ENCODE measurements around the gene WDR1. TPM values are rescaled to one million over a fixed set of nuclear protein-coding genes. Genes with fewer than 3 reads are reported as not detected.

Gene WDR1
- total RNA-seq, 3 donors from 2014 or later (not counting 1 experiment from before 2014, with no cell fraction given): 411 to 477 (median 468) TPM

GRCh38 chr4:10086506-10087120 is 30.0 kb downstream of the WDR1 start:
- no peak overlapping the region for H3K4me3 ChIP-seq (ENCODE audit: low read length)
- no peak for ATAC-seq
- intact Hi-C loops (cut with micrococcal nuclease): no loop called here
- H3K27me3 ChIP-seq (ENCODE audit: control insufficient read depth, insufficient read depth, low read length): no peaks in the 10 kb centered on the region
- H3K36me3 Mint-ChIP-seq: no peaks in the 10 kb centered on the region
- no peaks in the 10 kb centered on the region for H3K9me3 Mint-ChIP-seq
- no peak for DNase-seq
- H3K36me3 ChIP-seq (ENCODE audit: control insufficient read depth, insufficient read depth, low read length): peaks cover 97% of the 10 kb centered on the region
- H3K9me3 ChIP-seq (ENCODE audit: control insufficient read depth, insufficient read depth, low read length): no peaks in the 10 kb centered on the region
- H3K27ac ChIP-seq (ENCODE audit: low read length): no peak overlapping the region
- peaks cover 0 to 16% of the 10 kb centered on the region in 2 donors for H3K4me1 Mint-ChIP-seq
- no peak overlapping the region for H3K4me3 Mint-ChIP-seq
- peaks cover 12% of the 10 kb centered on the region for H3K4me1 ChIP-seq (ENCODE audit: control insufficient read depth, insufficient read depth, low read length)
- WGBS (ENCODE audit: insufficient coverage): 95% methylated on average over 13 of the region's 13 CpGs
- TF ChIP-seq, protein P1, sequence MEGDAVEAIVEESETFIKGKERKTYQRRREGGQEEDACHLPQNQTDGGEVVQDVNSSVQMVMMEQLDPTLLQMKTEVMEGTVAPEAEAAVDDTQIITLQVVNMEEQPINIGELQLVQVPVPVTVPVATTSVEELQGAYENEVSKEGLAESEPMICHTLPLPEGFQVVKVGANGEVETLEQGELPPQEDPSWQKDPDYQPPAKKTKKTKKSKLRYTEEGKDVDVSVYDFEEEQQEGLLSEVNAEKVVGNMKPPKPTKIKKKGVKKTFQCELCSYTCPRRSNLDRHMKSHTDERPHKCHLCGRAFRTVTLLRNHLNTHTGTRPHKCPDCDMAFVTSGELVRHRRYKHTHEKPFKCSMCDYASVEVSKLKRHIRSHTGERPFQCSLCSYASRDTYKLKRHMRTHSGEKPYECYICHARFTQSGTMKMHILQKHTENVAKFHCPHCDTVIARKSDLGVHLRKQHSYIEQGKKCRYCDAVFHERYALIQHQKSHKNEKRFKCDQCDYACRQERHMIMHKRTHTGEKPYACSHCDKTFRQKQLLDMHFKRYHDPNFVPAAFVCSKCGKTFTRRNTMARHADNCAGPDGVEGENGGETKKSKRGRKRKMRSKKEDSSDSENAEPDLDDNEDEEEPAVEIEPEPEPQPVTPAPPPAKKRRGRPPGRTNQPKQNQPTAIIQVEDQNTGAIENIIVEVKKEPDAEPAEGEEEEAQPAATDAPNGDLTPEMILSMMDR (IDR thresholded peaks at IDR 0.05): no peak
- no peaks in the 10 kb centered on the region for H3K27me3 Mint-ChIP-seq (ENCODE audit: low read depth in 2 of 2)
- H3K27ac Mint-ChIP-seq: peak overlapping the region in 1 of 2 donors; percentile 64

DNA sequence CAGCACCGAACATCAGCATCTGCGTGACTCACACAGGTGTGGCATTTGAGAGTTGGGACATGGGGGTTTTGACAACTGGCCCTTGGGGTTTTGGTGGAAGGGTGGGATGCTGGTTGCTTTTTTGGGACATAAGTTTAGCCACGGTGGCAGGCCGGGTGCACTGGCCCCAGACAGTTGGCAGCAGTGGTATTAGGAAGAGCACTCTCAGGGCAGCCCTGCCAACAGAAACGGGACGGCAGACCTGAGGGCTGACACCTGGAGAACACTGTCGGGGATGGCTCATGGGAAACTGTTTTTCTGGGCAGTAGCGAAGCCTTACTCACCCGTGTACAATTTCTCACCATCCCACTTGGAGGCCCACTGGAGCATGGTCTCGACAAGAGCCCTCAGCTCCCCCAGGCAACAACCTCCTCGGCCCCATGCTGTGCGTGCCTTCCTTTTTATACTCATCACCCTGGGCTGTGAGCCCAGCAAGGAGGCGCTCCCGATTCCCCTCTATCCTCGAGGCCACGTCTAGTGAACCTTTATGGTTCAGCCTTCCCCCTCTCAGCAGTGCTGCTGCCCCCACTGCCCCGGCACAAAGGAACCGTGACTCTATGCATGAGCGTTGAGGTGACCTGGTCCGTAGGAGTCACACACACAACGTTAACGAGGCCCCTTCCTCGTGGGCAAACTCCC is 30.6 kb downstream of the WDR1 start:
- DNase-seq: no peak
- Mint-ChIP-seq H3K27me3 (ENCODE audit: low read depth in 2 of 2) (no peaks in the 10 kb centered on the region), H3K4me1 (peaks cover 0 to 21% of the 10 kb centered on the region in 2 donors), H3K27ac (peak overlapping the region in 1 of 2 donors; percentile 64), H3K9me3 (no peaks in the 10 kb centered on the region), H3K4me3 (no peak overlapping the region), H3K36me3 (no peaks in the 10 kb centered on the region)
- intact Hi-C loops (cut with micrococcal nuclease): no loop called here
- H3K4me1 ChIP-seq (ENCODE audit: control insufficient read depth, insufficient read depth, low read length): peaks cover 6% of the 10 kb centered on the region
- no peaks in the 10 kb centered on the region for H3K27me3 ChIP-seq (ENCODE audit: control insufficient read depth, insufficient read depth, low read length)
- H3K27ac ChIP-seq (ENCODE audit: low read length): no peak overlapping the region
- no peaks in the 10 kb centered on the region for H3K9me3 ChIP-seq (ENCODE audit: control insufficient read depth, insufficient read depth, low read length)
- 96% methylated on average over 23 of the region's 23 CpGs for WGBS (ENCODE audit: insufficient coverage)
- H3K36me3 ChIP-seq (ENCODE audit: control insufficient read depth, insufficient read depth, low read length): peaks cover 95% of the 10 kb centered on the region
- ATAC-seq: no peak
- TF ChIP-seq, protein P1 (IDR thresholded peaks at IDR 0.05): no peak
- no peak overlapping the region for H3K4me3 ChIP-seq (ENCODE audit: low read length)

DNA sequence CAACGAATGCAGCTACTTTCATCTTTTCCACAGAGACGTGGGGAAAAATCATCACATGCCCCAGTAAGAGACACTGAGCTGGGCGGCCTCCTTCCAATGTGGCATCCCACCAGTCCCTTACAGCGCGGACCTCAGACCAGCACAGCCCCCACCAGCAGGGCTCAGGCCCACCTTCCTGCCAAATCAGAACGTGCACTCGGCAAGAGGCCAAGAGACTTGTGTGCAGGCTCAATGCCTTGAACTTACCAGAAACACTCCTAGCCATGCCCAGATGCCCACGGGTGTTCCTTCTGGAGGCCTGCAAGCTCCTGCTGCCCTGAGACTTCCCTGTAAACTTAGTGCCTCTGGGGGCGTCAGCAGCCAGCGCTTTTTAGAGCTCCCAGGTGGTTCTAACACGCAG is 31.2 kb downstream of the WDR1 start:
- H3K27me3 Mint-ChIP-seq (ENCODE audit: low read depth in 2 of 2): no peaks in the 10 kb centered on the region
- TF ChIP-seq, protein P1 (IDR thresholded peaks at IDR 0.05): no peak
- Histone ChIP-seq H3K36me3 (ENCODE audit: control insufficient read depth, insufficient read depth, low read length) (peaks cover 95% of the 10 kb centered on the region), H3K4me1 (ENCODE audit: control insufficient read depth, insufficient read depth, low read length) (no peaks in the 10 kb centered on the region), H3K9me3 (ENCODE audit: control insufficient read depth, insufficient read depth, low read length) (no peaks in the 10 kb centered on the region), H3K27me3 (ENCODE audit: control insufficient read depth, insufficient read depth, low read length) (no peaks in the 10 kb centered on the region), H3K27ac (ENCODE audit: low read length) (no peak overlapping the region), H3K4me3 (ENCODE audit: low read length) (no peak overlapping the region)
- no peaks in the 10 kb centered on the region for H3K36me3 Mint-ChIP-seq
- DNase-seq: peak in 1 of 2 donors; percentile 11
- 95% methylated on average over 11 of the region's 11 CpGs for WGBS (ENCODE audit: insufficient coverage)
- no peak for ATAC-seq
- no peak overlapping the region for H3K4me3 Mint-ChIP-seq
- peak overlapping the region; percentile 48 to 54 for H3K27ac Mint-ChIP-seq
- H3K4me1 Mint-ChIP-seq: peaks cover 0 to 22% of the 10 kb centered on the region in 2 donors
- intact Hi-C loops (cut with micrococcal nuclease): no loop called here
- H3K9me3 Mint-ChIP-seq: no peaks in the 10 kb centered on the region

Data from natural killer cell (primary cell).